HG02610 (cell line): Measurements from ENCODE around the gene LRP5.
A peak's percentile ranks its signal among the peaks of the same experiment; 100 is the strongest.
"Not testable (repeated sequence)": the region's sequence is repeated elsewhere in the genome, so short reads cannot be mapped to it uniquely, and the experiment has no call there.

ENCODE experiments used
- ATAC-seq: cut with Tn5 transposase; IDR thresholded peaks from one replicate; pipeline ENCODE4 v1.9.1; 2021; ENCODE audit warnings: mild to moderate bottlenecking, moderate library complexity; ENCODE audit not compliant: unreplicated experiment

Gene LRP5

GRCh38 chr11:68438658-68439259 lies 126.4 kb downstream of the LRP5 start:
- no peak for ATAC-seq

- ATAC-seq = no peak
Measured at GRCh38 chr11:68439355-68440065, 127.1 kb downstream of the LRP5 start.

- ATAC-seq = no peak
Measured at GRCh38 chr11:68440224-68440623, 127.8 kb downstream of the LRP5 start.

GRCh38 chr11:68441466-68442230 lies 129.3 kb downstream of the LRP5 start:
- no peak for ATAC-seq

- ATAC-seq = no peak
Measured at GRCh38 chr11:68442433-68442832, 130.0 kb downstream of the LRP5 start.

GRCh38 chr11:68444566-68444965 lies 132.2 kb downstream of the LRP5 start:
- no peak for ATAC-seq

- ATAC-seq = no peak
Measured at GRCh38 chr11:68445531-68446035, 133.2 kb downstream of the LRP5 start.

- ATAC-seq = no peak
Measured at GRCh38 chr11:68446046-68446725, 133.8 kb downstream of the LRP5 start.

GRCh38 chr11:68447015-68447801 lies 134.8 kb downstream of the LRP5 start:
- ATAC-seq = peak; percentile 60

- ATAC-seq = not testable (repeated sequence)
Measured at GRCh38 chr11:68447914-68448313, 135.5 kb downstream of the LRP5 start.

GRCh38 chr11:68448604-68449011 lies 136.2 kb downstream of the LRP5 start:
- ATAC-seq = no peak

- no peak for ATAC-seq
Measured at GRCh38 chr11:68449951-68450350, 137.6 kb downstream of the LRP5 start.

- no peak for ATAC-seq
Measured at GRCh38 chr11:68450711-68451110, 138.3 kb downstream of the LRP5 start.

- ATAC-seq = no peak
Measured at GRCh38 chr11:68454767-68455166, 142.4 kb downstream of the LRP5 start.

- ATAC-seq = no peak
Measured at GRCh38 chr11:68455485-68455884, 143.1 kb downstream of the LRP5 start.

- no peak for ATAC-seq
Measured at GRCh38 chr11:68457216-68457897, 145.0 kb downstream of the LRP5 start.

GRCh38 chr11:68457898-68458249 lies 145.5 kb downstream of the LRP5 start:
- ATAC-seq = no peak

- ATAC-seq = not testable (repeated sequence)
Measured at GRCh38 chr11:68458340-68458739, 145.9 kb downstream of the LRP5 start.

- peak; percentile 76 for ATAC-seq
Measured at GRCh38 chr11:68459886-68460740, 147.7 kb downstream of the LRP5 start.
